GM21619 (cell line): ENCODE measurements around the gene AMOT.
A peak's percentile ranks its signal among the peaks of the same experiment; 100 is the strongest.

Experiments
- ATAC-seq: cut with Tn5 transposase; IDR thresholded peaks from one replicate; pipeline ENCODE4 v1.9.1; 2021; ENCODE audit not compliant: unreplicated experiment

Gene AMOT

GRCh38 chrX:112800971-112801775 is 39.5 kb downstream of the AMOT start:
- ATAC-seq = no peak

GRCh38 chrX:112799425-112799824 is 41.2 kb downstream of the AMOT start:
- ATAC-seq = no peak

- no peak for ATAC-seq
Measured at GRCh38 chrX:112798736-112799135, 41.9 kb downstream of the AMOT start.

- ATAC-seq = no peak
Measured at GRCh38 chrX:112789931-112790330, 50.7 kb downstream of the AMOT start.

DNA sequence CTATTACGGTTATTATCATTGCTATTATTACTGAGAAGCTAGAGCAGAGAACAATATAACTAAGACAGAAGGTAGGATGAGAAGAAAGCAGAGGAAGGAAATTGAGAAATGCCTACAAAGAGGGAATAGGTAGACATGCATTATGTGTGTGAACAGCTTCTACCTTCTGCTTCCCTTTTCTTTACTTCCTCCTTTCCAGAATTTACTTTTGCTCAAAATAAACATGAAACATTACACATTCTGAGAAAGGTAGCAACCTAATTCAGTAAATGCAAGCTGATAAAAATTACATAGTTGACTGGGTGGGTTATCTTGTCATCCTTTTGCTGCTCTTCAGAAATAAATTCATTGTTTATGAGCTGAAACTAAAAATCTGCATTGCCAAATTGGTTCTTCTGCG is 54.6 kb downstream of the AMOT start:
- ATAC-seq = no peak

DNA sequence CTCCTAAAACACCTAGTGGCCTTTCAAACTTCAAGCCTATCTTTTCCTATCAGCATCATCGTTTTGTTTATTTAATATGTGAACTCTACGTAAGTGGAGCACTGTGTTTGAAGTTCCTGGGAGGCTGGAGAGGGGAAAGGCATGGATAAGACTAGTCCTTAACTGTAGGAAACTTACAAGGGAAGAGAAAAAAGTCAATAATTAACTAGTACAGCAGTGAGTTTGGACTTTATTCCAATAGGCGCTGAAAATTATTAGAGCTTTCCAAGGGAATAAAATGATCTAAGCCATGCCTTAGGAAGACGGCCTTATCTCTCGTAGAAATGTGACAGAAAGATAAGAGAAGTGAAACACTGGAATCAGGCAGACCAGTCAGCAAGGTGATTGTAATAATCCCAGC is 55.3 kb downstream of the AMOT start:
- no peak for ATAC-seq

- no peak for ATAC-seq
Measured at GRCh38 chrX:112784692-112785091, 55.9 kb downstream of the AMOT start.

GRCh38 chrX:112779139-112779538 is 61.5 kb downstream of the AMOT start:
- no peak for ATAC-seq

DNA sequence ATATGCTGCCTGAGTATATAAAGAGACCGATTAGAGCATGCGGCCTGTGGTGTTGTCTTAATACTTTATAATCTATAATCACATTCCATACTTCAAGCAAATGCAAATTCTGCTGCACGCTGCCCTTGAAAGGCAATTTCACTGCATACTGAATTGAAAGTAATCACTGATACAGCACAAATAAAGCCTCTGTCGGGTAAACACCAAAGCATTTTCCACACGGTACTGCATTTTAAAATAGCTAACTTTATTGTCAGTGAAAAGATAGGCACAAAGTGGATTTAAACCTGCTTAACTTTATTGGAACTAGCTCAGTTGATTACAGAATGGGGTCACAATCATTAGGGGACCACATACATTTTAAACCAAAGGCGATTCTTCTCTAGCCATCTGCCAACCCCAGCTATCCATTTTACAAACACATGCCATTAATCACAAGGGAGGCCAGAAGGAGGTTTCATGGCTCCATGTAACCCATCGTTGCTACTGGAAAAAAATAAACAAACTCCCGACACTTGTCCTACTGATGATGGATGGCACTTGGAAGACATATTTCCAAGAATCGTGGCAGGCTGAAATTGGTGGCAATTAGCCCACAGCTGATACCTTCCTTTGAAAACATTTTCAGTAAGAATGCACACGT is 65.9 kb downstream of the AMOT start:
- no peak for ATAC-seq

GRCh38 chrX:112774142-112774541 is 66.5 kb downstream of the AMOT start:
- no peak for ATAC-seq

GRCh38 chrX:112769034-112769433 is 71.6 kb downstream of the AMOT start:
- ATAC-seq = no peak

GRCh38 chrX:112768563-112768962 is 72.1 kb downstream of the AMOT start:
- ATAC-seq = no peak

- ATAC-seq = no peak
Measured at GRCh38 chrX:112766774-112767173, 73.9 kb downstream of the AMOT start.

DNA sequence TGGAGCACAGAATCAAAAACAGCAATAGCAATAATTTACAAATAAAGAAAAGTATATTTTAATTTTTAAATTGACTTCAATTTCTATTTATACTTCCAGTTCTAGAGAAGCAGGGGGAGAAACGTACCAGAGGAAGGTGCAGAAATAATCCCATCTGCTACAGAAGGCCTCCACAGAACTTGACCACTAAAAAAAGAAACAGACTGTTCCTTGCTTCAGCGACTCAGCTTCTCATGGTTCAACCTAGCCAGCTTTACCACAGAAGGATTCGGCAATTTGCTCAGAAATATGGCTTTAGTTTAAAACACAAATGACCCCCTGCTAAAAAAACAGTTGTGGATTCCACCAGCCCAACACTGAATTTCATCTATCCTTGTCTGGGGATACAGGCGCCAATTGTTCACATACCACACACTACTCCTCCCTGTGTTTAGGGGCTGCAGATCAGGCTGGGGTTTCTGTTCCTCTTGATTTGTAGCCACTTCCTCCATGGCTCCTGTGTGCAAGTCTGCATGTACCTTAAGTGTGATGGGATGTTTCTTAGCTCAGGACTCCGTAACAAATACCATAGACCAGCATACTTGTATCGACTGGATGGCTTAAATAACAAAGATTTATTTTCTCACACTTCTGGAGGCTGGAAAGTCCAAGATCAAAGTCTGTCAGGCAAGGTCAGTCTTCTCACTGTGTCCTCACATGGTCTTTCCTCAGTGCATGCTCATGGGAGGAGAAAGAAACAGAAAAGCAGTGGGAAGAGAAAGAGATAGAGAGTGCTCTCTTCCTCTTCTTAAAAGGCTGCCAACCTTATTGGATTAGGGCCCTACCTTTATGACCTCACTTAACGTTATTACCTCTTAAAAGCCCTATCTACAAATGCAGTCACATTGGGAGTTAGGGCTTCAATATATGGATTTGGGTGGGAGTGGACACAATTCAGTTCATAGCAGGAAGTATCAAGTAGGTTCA is 79.1 kb downstream of the AMOT start:
- peak; percentile 83 for ATAC-seq

- peak; percentile 69 for ATAC-seq
Measured at GRCh38 chrX:112760697-112761096, 79.9 kb downstream of the AMOT start.

DNA sequence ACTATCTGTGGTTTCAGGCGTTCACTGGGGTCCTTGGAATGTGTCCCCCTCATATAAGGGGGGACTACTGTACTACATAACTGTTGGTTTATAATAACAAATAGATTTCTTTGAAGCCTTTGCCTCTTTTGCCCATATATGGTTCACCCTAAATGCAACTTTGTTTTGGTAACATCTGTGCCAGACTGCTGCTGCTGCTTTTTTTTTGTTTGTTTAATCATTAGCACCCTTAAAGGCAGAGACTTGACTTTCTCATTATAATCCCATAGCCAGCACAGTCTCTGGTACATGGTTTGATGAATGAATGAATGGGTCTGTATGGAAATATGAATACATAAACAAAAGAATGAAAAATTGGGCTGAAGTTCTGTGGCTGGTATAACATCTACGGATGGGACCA is 80.7 kb downstream of the AMOT start:
- ATAC-seq = no peak

- ATAC-seq = no peak
Measured at GRCh38 chrX:112759512-112759911, 81.1 kb downstream of the AMOT start.

GRCh38 chrX:112757946-112758345 is 82.7 kb downstream of the AMOT start:
- no peak for ATAC-seq

DNA sequence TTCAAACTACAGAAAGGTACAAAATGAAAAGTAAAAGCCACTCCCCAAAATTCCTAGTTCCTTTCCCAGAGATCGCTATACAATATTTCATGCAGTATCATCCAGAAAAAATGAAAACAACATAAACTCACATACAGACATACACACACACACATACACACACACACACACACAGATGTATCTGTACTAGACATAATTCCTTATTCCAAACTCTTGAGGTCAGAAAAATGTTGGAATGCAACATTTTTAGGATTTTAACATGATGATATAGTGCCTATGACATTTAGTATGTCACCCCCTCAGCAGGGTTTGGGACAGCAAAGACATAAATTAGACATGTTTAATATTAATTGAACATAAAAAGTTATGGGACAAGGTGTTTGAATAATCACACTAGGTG is 87.5 kb downstream of the AMOT start:
- no peak for ATAC-seq

GRCh38 chrX:112751076-112751475 is 89.6 kb downstream of the AMOT start:
- ATAC-seq = no peak

DNA sequence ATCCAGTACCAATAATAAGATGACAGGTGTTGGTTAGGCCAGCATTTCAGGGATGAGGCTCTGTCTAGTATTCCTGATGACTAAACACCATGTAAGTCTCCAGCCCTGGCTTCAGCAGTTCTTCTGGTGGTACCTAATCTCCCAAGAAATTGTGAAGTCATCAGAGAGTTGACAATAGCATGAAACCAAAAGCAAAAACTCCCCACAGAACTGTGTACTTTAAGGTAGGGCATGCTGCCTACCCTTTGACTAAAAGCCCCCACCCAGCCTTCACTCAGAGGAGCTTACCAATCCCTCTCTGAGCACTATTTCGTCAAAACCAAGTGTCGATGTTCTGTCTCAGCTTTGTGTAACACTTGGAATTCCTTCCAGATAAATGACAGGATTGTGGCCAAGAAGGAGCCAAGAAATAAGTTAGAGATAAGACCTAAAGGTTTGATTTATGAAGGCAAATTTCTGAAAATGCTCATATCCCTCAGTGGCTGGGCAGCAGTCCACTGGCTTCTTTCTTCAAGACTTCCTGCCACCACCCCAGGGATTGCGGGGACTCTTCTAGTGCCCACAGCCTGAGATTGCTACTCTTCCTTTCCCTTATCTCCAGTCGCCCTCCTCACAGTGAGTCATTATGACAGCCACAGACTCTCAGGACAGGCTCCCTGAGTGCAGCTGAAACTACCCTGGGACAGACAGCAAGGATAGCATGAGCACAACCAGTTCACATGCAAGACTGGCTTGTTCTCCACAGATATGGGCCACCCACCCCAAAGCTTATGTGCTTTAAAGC is 93.6 kb downstream of the AMOT start:
- no peak for ATAC-seq
